RWPE2 (cell line): Measurements from ENCODE around the gene PPARA.

Experiments used
- ATAC-seq: fragments of 200-7000 bp; cut with Tn5 transposase; 3 replicates; pipeline ENCODE4 v1.9.1; 2021; ENCODE audit warnings: low read depth
- DNase-seq: peaks from one replicate; pipeline ENCODE4 v3.0.0-alpha.2; 2020; ENCODE audit warnings: low spot score
- H3K27ac ChIP-seq: fragments of 450-650 bp; 2 replicates; pipeline ENCODE4 v1.5.1; 2017; ENCODE audit warnings: mild to moderate bottlenecking; ENCODE audit not compliant: poor library complexity, severe bottlenecking
- H3K27me3 ChIP-seq: fragments of 250-450 bp; sonication (Bioruptor Pico); 2 replicates; pipeline ENCODE4 v1.5.1; 2021; ENCODE audit warnings: mild to moderate bottlenecking, moderate library complexity; ENCODE audit not compliant: insufficient read depth, poor library complexity, severe bottlenecking
- H3K36me3 ChIP-seq: fragments of 250-450 bp; sonication (Bioruptor Pico); 2 replicates; pipeline ENCODE4 v1.5.1; 2020; ENCODE audit warnings: low read depth, mild to moderate bottlenecking, moderate library complexity
- H3K4me1 ChIP-seq: fragments of 250-450 bp; sonication (Bioruptor Pico); 2 replicates; pipeline ENCODE4 v1.5.1; 2021; ENCODE audit warnings: mild to moderate bottlenecking, moderate library complexity; ENCODE audit not compliant: insufficient read depth, poor library complexity, severe bottlenecking
- H3K4me3 ChIP-seq: fragments of 250-450 bp; sonication (Bioruptor Pico); 2 replicates; pipeline ENCODE4 v1.5.1; 2021; ENCODE audit warnings: mild to moderate bottlenecking, moderate library complexity; ENCODE audit not compliant: severe bottlenecking
- H3K9me3 ChIP-seq: fragments of 250-450 bp; sonication (Bioruptor Pico); 2 replicates; pipeline ENCODE4 v1.5.1; 2021; ENCODE audit warnings: mild to moderate bottlenecking, moderate library complexity; ENCODE audit not compliant: severe bottlenecking
- CTCF ChIP-seq: fragments of 450-650 bp; IDR thresholded peaks from one replicate; pipeline ENCODE4 v1.5.1; 2017; ENCODE audit warnings: mild to moderate bottlenecking, moderate library complexity; ENCODE audit not compliant: poor library complexity, severe bottlenecking

The PPARA gene

DNA sequence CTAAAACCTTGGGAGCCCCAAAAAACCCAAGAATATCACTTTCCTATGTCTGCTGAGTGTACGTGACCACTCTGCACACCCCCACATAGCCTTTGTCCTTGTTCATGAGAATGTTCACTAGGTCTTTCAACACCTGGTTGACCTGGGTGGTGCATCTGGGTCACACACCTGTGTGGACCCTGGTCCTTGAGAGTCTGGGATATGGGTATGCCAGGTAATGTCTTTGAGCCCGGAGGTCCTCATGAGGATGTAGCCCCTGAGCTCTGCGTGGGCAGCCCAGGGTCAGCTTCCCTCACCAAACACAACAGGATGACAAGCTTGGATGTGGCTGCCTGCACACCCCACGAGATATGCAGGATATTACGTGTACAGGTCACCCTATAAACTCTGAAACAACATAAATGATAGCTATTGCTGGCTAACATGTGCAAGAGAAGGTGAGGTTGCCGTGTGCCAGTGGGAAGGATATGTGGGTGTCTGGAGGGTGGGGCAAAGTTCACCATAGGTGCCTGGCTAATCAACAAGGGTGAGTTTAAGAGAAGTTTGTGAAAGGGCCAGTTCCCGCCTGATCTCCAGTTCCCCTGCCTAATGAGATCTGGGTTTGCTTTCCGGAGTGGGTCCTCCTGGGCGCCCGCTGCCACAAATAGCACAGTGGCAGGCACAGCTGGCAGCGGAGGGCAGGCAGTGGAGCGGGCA is 1.4 kb upstream of the PPARA start:
- DNase-seq (no peak), ATAC-seq (no peak)
- Histone ChIP-seq H3K27ac (no peak overlapping the region), H3K27me3 (no peaks in the 10 kb centered on the region), H3K36me3 (peaks cover 11% of the 10 kb centered on the region; the same call in 1 of the 2 replicates), H3K4me1 (peaks cover 7% of the 10 kb centered on the region), H3K9me3 (no peaks in the 10 kb centered on the region), H3K4me3 (no peak overlapping the region)
- no peak for TF ChIP-seq CTCF

DNA sequence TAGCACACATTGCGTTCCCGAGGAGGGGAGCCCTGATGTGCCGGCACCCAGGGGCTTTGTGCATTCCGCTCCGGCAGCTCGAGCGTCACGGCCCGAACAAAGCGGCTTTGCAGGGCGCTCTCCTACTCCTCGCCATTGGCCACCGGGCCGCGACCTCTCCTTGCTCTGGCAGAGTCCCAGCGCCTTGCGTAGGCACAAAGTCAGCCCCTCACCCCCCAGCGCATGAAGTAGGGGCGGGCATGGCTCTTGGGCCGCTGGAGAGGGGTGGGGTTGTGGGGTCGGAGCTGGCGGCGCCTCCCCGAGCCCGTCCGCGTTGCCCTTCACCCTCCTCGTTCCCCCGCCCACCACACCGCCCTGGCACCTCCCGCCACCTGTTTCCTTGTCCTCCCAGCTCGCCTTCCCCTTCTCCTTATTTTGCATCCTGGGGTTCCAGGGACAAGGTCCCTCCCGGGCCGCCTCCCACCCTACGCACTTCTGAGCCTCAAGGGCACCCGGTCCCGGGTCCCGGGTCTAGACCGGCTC is 753 bp upstream of the PPARA start:
- DNase-seq = no peak
- H3K27me3 ChIP-seq = no peaks in the 10 kb centered on the region
- no peak for TF ChIP-seq CTCF
- peaks cover 15% of the 10 kb centered on the region; the same call in 1 of the 2 replicates for H3K36me3 ChIP-seq
- H3K27ac ChIP-seq = no peak overlapping the region
- H3K4me1 ChIP-seq = peaks cover 7% of the 10 kb centered on the region
- ATAC-seq = no peak
- H3K4me3 ChIP-seq = peak overlapping the region; percentile 64
- H3K9me3 ChIP-seq = no peaks in the 10 kb centered on the region

DNA sequence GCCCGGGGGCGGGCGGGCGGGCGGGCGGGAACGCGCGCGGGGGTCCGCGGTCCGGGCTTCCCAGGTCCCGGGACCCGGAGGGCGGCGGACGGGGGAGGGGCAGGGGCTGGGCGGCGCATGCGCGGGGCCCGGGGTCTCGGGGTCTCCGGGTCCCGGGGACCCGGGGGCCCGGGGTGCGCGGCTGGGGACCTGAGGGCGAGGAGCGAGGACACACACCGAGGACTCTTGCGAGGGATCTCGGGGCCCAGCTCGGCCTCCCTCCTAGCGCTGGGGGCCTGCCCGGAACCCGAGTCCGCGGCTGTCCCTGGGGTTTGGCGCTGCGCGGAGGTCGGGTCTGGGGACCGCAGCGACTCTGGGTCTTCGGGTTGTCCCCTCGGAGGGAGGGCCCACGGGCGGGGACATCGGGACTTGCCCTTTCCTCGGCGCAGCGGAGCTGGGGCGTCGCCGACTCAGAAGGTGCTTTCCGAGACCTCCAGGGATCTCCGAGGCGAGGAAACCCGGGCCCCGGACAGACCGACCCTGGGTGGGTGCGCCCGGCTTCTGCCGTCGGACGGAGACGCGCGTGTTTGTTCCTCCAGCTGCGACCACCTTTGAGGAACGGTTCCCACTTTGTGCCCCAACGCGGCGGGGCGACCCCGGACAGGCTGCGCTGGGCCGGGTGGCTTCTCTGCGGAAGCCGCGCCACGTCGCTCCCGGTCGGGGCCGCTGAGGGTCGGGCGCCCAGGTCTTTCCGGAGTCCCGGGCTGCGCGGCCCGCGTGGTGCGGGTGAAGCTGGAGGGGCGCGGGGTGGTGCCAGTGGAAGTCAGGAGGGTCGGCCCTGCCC is 540 bp downstream of the PPARA start:
- DNase-seq (no peak), ATAC-seq (peak; percentile 26; the same call in 2 of the 3 replicates)
- H3K27ac ChIP-seq = no peak overlapping the region

DNA sequence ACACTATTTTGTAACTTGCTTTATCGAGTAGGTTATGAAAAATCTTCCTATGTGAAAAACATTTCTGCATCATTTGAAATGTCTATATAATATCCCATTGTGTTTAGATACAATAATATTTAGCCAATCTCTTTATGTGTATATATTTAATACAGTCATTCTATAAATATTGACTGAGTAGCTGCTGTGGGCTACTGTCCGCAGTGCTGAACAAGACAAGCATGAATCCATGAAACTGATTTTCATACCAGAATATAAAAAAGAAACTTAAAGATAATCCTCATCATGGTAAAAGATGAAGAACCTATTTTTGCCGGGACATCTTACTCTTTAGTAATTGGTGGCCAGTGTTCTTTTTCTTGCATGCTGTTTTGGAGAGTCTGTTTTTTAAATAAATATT is 3.6 kb downstream of the PPARA start:
- DNase-seq (no peak), ATAC-seq (no peak)
- Histone ChIP-seq H3K4me3 (no peak overlapping the region), H3K27ac (no peak overlapping the region), H3K27me3 (no peaks in the 10 kb centered on the region), H3K4me1 (no peaks in the 10 kb centered on the region), H3K9me3 (no peaks in the 10 kb centered on the region), H3K36me3 (peaks cover 18% of the 10 kb centered on the region; the same call in 1 of the 2 replicates)
- TF ChIP-seq CTCF = no peak

More for the DNA sequence above, 540 bp downstream of the PPARA start:
- peaks cover 15% of the 10 kb centered on the region; the same call in 1 of the 2 replicates for H3K36me3 ChIP-seq
- H3K4me3 ChIP-seq = peak overlapping the region; percentile 64
- no peak for TF ChIP-seq CTCF
- no peaks in the 10 kb centered on the region for H3K9me3 ChIP-seq
- H3K27me3 ChIP-seq = no peaks in the 10 kb centered on the region
- H3K4me1 ChIP-seq = peaks cover 7% of the 10 kb centered on the region
